SK-N-SH treated with all-trans-retinoic acid at 6 μM for 48 hours (cell line): ENCODE data around the gene TP53.

Experiments used
- ATAC-seq: fragments of 200-7000 bp; cut with Tn5 transposase; 3 replicates; pipeline ENCODE4 v1.9.1; 2020; ENCODE audit warnings: mild to moderate bottlenecking, moderate library complexity
- ARNTL ChIP-seq: fragments of 450-650 bp; formaldehyde crosslinking; IDR thresholded peaks from 2 replicates; pipeline ENCODE4 v1.5.0; 2020; ENCODE audit warnings: low read depth, mild to moderate bottlenecking, moderate library complexity, borderline replicate concordance
- BACH2 ChIP-seq: fragments of 250-450 bp; sonication (Bioruptor Pico); IDR thresholded peaks from 2 replicates; pipeline ENCODE4 v1.9.0; 2021; ENCODE audit warnings: mild to moderate bottlenecking, borderline replicate concordance
- CSDC2 ChIP-seq: fragments of 250-450 bp; sonication (Bioruptor Pico); IDR thresholded peaks from 2 replicates; pipeline ENCODE4 v1.5.0; 2020; ENCODE audit warnings: mild to moderate bottlenecking, moderate library complexity
- GLIS3 ChIP-seq: fragments of 250-450 bp; sonication (Bioruptor Pico); IDR thresholded peaks from 2 replicates; pipeline ENCODE4 v1.5.0; 2020; ENCODE audit warnings: mild to moderate bottlenecking, moderate library complexity
- ISL1 ChIP-seq: fragments of 250-450 bp; sonication (Bioruptor Pico); IDR thresholded peaks from 2 replicates; pipeline ENCODE4 v2.1.2; 2022; ENCODE audit warnings: mild to moderate bottlenecking, moderate library complexity
- OSR1 ChIP-seq: fragments of 250-450 bp; sonication (Bioruptor Pico); IDR thresholded peaks from 2 replicates; pipeline ENCODE4 v1.8.0; 2022; ENCODE audit warnings: moderate library complexity, mild to moderate bottlenecking, inconsistent platforms
- PPARA ChIP-seq: fragments of 250-450 bp; sonication (Bioruptor Pico); IDR thresholded peaks from 2 replicates; pipeline ENCODE4 v1.5.0; 2020; ENCODE audit warnings: mild to moderate bottlenecking, borderline replicate concordance
- RARB ChIP-seq: fragments of 250-450 bp; sonication (Bioruptor Pico); IDR thresholded peaks from 2 replicates; pipeline ENCODE4 v1.8.0; 2021; ENCODE audit warnings: mild to moderate bottlenecking, moderate library complexity
- SNAI2 ChIP-seq: fragments of 250-450 bp; sonication (Bioruptor Pico); IDR thresholded peaks from 2 replicates; pipeline ENCODE4 v1.5.0; 2020; ENCODE audit warnings: mild to moderate bottlenecking, moderate library complexity
- TCF4 ChIP-seq: fragments of 250-450 bp; sonication (Bioruptor Pico); IDR thresholded peaks from 2 replicates; pipeline ENCODE4 v1.8.0; 2021; ENCODE audit warnings: mild to moderate bottlenecking, moderate library complexity, borderline replicate concordance
- TOX ChIP-seq: fragments of 250-450 bp; sonication (Bioruptor Pico); IDR thresholded peaks from 2 replicates; pipeline ENCODE4 v1.8.0; 2021; ENCODE audit warnings: mild to moderate bottlenecking, moderate library complexity, borderline replicate concordance
- ZC3H10 ChIP-seq: fragments of 250-450 bp; sonication (Bioruptor Pico); IDR thresholded peaks from 2 replicates; pipeline ENCODE4 v1.5.1; 2021; ENCODE audit warnings: mild to moderate bottlenecking, moderate library complexity
- ZFP30 ChIP-seq: fragments of 450-650 bp; formaldehyde crosslinking; IDR thresholded peaks from 2 replicates; pipeline ENCODE4 v1.5.0; 2022; ENCODE audit warnings: mild to moderate bottlenecking, moderate library complexity
- ZNF565 ChIP-seq: fragments of 450-650 bp; formaldehyde crosslinking; conservative IDR thresholded peaks from 2 replicates; pipeline ENCODE4 v1.5.0; 2020; ENCODE audit warnings: low read depth, mild to moderate bottlenecking, moderate library complexity
- ZNF70 ChIP-seq: fragments of 450-650 bp; formaldehyde crosslinking; IDR thresholded peaks from 2 replicates; pipeline ENCODE4 v1.5.0; 2020; ENCODE audit warnings: mild to moderate bottlenecking, moderate library complexity
- ZNF8 ChIP-seq: fragments of 450-650 bp; formaldehyde crosslinking; IDR thresholded peaks from 2 replicates; pipeline ENCODE4 v1.5.0; 2020; ENCODE audit warnings: mild to moderate bottlenecking, moderate library complexity
- TF ChIP-seq, protein P1 (sequence below): fragments of 250-450 bp; sonication (Bioruptor Pico); IDR thresholded peaks from 2 replicates; pipeline ENCODE4 v1.5.0; 2020; ENCODE audit warnings: mild to moderate bottlenecking, moderate library complexity
- TF ChIP-seq, protein P2 (sequence below): fragments of 250-450 bp; sonication (Bioruptor Pico); IDR thresholded peaks from 2 replicates; pipeline ENCODE4 v1.8.0; 2020; ENCODE audit warnings: mild to moderate bottlenecking, moderate library complexity, borderline replicate concordance
- TF ChIP-seq, protein P3 (sequence below): fragments of 250-450 bp; sonication (Bioruptor Pico); IDR thresholded peaks from 2 replicates; pipeline ENCODE4 v1.5.1; 2020; ENCODE audit warnings: low read depth, mild to moderate bottlenecking, moderate library complexity
- TF ChIP-seq, protein P4 (sequence below): fragments of 250-450 bp; sonication (Bioruptor Pico); IDR thresholded peaks from 2 replicates; pipeline ENCODE4 v1.5.1; 2021; ENCODE audit warnings: mild to moderate bottlenecking, moderate library complexity

The TP53 gene

DNA sequence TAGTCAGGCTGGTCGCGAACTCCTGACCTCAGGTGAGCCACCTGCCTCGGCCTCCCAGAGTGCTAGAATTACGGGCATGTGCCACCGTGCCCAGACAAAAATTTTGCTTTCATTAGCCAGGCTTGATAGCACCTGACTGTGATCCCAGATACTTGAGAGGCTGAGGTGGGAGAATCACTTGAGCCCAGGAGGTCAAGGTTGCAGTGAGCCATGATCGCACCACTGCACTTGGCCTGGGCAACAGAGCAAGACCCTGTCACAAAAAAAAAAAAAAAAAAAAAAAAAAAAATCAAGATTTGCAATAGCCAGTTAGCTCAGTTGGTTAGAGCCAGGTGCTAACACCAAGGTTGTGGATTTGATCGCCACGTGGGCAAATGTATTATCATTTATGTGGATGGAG is 66.5 kb downstream of the TP53 start:
- ATAC-seq, result no peak
- TF ChIP-seq BACH2, result no peak
- no peak for TF ChIP-seq TCF4 (CRISPR knock-in tag)
- TF ChIP-seq ZNF565 (CRISPR knock-in tag), result no peak
- no peak for TF ChIP-seq ZNF70 (CRISPR knock-in tag)
- TF ChIP-seq, protein P1, sequence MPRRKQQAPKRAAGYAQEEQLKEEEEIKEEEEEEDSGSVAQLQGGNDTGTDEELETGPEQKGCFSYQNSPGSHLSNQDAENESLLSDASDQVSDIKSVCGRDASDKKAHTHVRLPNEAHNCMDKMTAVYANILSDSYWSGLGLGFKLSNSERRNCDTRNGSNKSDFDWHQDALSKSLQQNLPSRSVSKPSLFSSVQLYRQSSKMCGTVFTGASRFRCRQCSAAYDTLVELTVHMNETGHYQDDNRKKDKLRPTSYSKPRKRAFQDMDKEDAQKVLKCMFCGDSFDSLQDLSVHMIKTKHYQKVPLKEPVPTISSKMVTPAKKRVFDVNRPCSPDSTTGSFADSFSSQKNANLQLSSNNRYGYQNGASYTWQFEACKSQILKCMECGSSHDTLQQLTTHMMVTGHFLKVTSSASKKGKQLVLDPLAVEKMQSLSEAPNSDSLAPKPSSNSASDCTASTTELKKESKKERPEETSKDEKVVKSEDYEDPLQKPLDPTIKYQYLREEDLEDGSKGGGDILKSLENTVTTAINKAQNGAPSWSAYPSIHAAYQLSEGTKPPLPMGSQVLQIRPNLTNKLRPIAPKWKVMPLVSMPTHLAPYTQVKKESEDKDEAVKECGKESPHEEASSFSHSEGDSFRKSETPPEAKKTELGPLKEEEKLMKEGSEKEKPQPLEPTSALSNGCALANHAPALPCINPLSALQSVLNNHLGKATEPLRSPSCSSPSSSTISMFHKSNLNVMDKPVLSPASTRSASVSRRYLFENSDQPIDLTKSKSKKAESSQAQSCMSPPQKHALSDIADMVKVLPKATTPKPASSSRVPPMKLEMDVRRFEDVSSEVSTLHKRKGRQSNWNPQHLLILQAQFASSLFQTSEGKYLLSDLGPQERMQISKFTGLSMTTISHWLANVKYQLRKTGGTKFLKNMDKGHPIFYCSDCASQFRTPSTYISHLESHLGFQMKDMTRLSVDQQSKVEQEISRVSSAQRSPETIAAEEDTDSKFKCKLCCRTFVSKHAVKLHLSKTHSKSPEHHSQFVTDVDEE (CRISPR knock-in tag), result no peak
- no peak for TF ChIP-seq ISL1 (CRISPR knock-in tag)
- TF ChIP-seq CSDC2 (CRISPR knock-in tag), result no peak
- no peak for TF ChIP-seq ZC3H10 (CRISPR knock-in tag)
- TF ChIP-seq, protein P2, sequence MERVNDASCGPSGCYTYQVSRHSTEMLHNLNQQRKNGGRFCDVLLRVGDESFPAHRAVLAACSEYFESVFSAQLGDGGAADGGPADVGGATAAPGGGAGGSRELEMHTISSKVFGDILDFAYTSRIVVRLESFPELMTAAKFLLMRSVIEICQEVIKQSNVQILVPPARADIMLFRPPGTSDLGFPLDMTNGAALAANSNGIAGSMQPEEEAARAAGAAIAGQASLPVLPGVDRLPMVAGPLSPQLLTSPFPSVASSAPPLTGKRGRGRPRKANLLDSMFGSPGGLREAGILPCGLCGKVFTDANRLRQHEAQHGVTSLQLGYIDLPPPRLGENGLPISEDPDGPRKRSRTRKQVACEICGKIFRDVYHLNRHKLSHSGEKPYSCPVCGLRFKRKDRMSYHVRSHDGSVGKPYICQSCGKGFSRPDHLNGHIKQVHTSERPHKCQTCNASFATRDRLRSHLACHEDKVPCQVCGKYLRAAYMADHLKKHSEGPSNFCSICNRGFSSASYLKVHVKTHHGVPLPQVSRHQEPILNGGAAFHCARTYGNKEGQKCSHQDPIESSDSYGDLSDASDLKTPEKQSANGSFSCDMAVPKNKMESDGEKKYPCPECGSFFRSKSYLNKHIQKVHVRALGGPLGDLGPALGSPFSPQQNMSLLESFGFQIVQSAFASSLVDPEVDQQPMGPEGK (CRISPR knock-in tag), result no peak
- no peak for TF ChIP-seq PPARA (CRISPR knock-in tag)
- TF ChIP-seq, protein P3, sequence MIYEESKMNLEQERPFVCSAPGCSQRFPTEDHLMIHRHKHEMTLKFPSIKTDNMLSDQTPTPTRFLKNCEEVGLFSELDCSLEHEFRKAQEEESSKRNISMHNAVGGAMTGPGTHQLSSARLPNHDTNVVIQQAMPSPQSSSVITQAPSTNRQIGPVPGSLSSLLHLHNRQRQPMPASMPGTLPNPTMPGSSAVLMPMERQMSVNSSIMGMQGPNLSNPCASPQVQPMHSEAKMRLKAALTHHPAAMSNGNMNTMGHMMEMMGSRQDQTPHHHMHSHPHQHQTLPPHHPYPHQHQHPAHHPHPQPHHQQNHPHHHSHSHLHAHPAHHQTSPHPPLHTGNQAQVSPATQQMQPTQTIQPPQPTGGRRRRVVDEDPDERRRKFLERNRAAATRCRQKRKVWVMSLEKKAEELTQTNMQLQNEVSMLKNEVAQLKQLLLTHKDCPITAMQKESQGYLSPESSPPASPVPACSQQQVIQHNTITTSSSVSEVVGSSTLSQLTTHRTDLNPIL (CRISPR knock-in tag), result no peak
- TF ChIP-seq, protein P4, sequence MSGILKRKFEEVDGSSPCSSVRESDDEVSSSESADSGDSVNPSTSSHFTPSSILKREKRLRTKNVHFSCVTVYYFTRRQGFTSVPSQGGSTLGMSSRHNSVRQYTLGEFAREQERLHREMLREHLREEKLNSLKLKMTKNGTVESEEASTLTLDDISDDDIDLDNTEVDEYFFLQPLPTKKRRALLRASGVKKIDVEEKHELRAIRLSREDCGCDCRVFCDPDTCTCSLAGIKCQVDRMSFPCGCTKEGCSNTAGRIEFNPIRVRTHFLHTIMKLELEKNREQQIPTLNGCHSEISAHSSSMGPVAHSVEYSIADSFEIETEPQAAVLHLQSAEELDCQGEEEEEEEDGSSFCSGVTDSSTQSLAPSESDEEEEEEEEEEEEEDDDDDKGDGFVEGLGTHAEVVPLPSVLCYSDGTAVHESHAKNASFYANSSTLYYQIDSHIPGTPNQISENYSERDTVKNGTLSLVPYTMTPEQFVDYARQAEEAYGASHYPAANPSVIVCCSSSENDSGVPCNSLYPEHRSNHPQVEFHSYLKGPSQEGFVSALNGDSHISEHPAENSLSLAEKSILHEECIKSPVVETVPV (CRISPR knock-in tag), result no peak
- no peak for TF ChIP-seq SNAI2 (CRISPR knock-in tag)
- no peak for TF ChIP-seq ARNTL
- TF ChIP-seq GLIS3 (CRISPR knock-in tag), result no peak
- no peak for TF ChIP-seq RARB (CRISPR knock-in tag)
- no peak for TF ChIP-seq ZFP30 (CRISPR knock-in tag)
- TF ChIP-seq TOX (CRISPR knock-in tag), result no peak
- TF ChIP-seq, all 23 proteins: peak for 0

DNA sequence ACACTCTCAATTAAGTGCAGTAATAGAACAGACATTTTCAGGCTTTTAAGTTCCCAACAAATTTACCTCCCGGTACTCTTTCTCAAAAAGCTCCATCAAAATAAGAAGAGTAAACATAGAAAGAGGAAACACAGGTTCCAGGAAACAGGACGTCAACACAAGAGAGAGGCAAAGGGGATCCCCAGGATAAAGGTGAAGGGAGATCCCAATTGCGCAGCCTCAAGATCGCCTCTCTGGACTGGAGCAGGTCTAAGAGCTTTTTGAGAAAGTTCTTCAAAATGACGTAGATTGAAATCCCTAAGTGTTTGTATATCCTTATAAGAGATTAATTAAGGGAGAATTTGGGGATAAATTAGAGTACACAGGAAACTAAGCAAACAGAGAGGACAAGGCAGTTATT is 68.7 kb downstream of the TP53 start:
- TF ChIP-seq, protein P2 (CRISPR knock-in tag), result no peak
- no peak for TF ChIP-seq ZNF8 (CRISPR knock-in tag)
- TF ChIP-seq ZC3H10 (CRISPR knock-in tag), result no peak
- TF ChIP-seq OSR1 (CRISPR knock-in tag), result no peak
- TF ChIP-seq PPARA (CRISPR knock-in tag), result no peak
- TF ChIP-seq, protein P4 (CRISPR knock-in tag), result no peak
- TF ChIP-seq ZNF565 (CRISPR knock-in tag), result no peak
- ATAC-seq, result no peak
